HCT116 (cell line): ENCODE data around the gene TMEM38A. TPM values are rescaled to one million over a fixed set of nuclear protein-coding genes. Genes with fewer than 3 reads are reported as not detected.

Source experiments
- ATAC-seq: fragments of 200-7000 bp; cut with Tn5 transposase; 2 replicates; pipeline ENCODE4 v1.9.1; 2020; ENCODE audit warnings: mild to moderate bottlenecking, moderate library complexity
- BruUV-seq: library from RNA; stranded (reverse); fragments of 400-500 nt; replicated peaks from 2 replicates; lab custom pipeline; 2021; lab: Mats Ljungman, UMichigan
- CTCF ChIA-PET: fragments of 300-600 bp; sonication (Branson Sonifier 250); formaldehyde crosslinking; loops from one replicate; lab custom pipeline; 2021; ENCODE audit warnings: antibody characterized with exemption; lab: Charles Lee
- POLR2A ChIA-PET: fragments of 300-600, 350-600 bp; sonication (Branson Sonifier 250); formaldehyde crosslinking; loops from one replicate; lab custom pipeline; 2021; ENCODE audit warnings: antibody characterized with exemption; lab: Charles Lee
- RAD21 ChIA-PET, 2 experiments: fragments of 300-600 bp; sonication (Branson Sonifier 250); formaldehyde crosslinking; loops; one replicate each; lab custom pipeline; 2023; ENCODE audit warnings: low total read pairs in 2 of 2; ENCODE audit not compliant: uncharacterized antibody in 2 of 2, unreplicated experiment in 2 of 2, low non-redundant PET in 1 of 2; lab: Charles Lee
- DNase-seq: peaks from one replicate; pipeline ENCODE4 v3.0.0-alpha.2; 2010; ENCODE audit warnings: low read depth, low spot score
- H2AFZ ChIP-seq: fragments of 200-600 bp; shearing (Covaris generic), sonication (generic); 2 replicates; pipeline ENCODE4 v1.6.1; 2017; ENCODE audit warnings: low read depth, mixed run types, mixed read lengths, antibody characterized with exemption, low read length; ENCODE audit not compliant: poor library complexity, severe bottlenecking
- H3K27ac ChIP-seq: 2 replicates; pipeline ENCODE4 v1.5.1; 2012; ENCODE audit warnings: low read depth, low read length
- H3K27me3 ChIP-seq: fragments of 200-600 bp; sonication (generic); 2 replicates; pipeline ENCODE4 v1.6.1; 2016; ENCODE audit warnings: mixed run types, low read length, mixed read lengths; ENCODE audit not compliant: insufficient read depth
- H3K36me3 ChIP-seq, 2 experiments: fragments of 200-500 bp in 1 of 2; fragments of 200-600 bp in 1 of 2; sonication (Bioruptor generic) in 1 of 2; sonication (generic) in 1 of 2; 2 replicates each; pipeline versions ENCODE4 v1.5.1 to v1.6.1; 2014 to 2016; ENCODE audit warnings: low read length in 2 of 2, inconsistent platforms in 1 of 2, mixed read lengths in 1 of 2, mixed run types in 1 of 2; ENCODE audit not compliant: insufficient read depth in 2 of 2, control insufficient read depth in 1 of 2
- H3K4me1 ChIP-seq, 2 experiments: fragments of 200-600 bp in 1 of 2; sonication (generic) in 1 of 2; 2 replicates each; pipeline versions ENCODE4 v1.5.1 to v1.6.1; 2012 to 2017; ENCODE audit warnings: low read length in 2 of 2, inconsistent platforms in 1 of 2, mild to moderate bottlenecking in 1 of 2, mixed read lengths in 1 of 2, mixed run types in 1 of 2, moderate library complexity in 1 of 2; ENCODE audit not compliant: insufficient read depth in 2 of 2, control insufficient read depth in 1 of 2
- H3K4me2 ChIP-seq: fragments of 200-600 bp; sonication (generic); 2 replicates; pipeline ENCODE4 v1.6.1; 2017; ENCODE audit warnings: mixed run types, low read length, mixed read lengths
- H3K4me3 ChIP-seq, 2 experiments: fragments of 200-600 bp in 1 of 2; sonication (generic) in 1 of 2; replicated peaks in 1 of 2; 2 replicates each; pipeline ENCODE4 v1.5.1; 2011 to 2016; ENCODE audit warnings: low read length in 2 of 2, control low read depth in 1 of 2, low read depth in 1 of 2, mild to moderate bottlenecking in 1 of 2, mixed read lengths in 1 of 2, mixed run types in 1 of 2
- H3K79me2 ChIP-seq: fragments of 200-600 bp; sonication (generic); 2 replicates; pipeline ENCODE4 v1.6.1; 2017; ENCODE audit warnings: mild to moderate bottlenecking, mixed run types, low read length, moderate library complexity, mixed read lengths; ENCODE audit not compliant: insufficient read depth
- H3K9ac ChIP-seq: fragments of 200-600 bp; sonication (generic); 2 replicates; pipeline ENCODE4 v1.6.1; 2016; ENCODE audit warnings: low read length, mixed read lengths
- H3K9me2 ChIP-seq: fragments of 200-600 bp; sonication (generic), shearing (Covaris generic); 2 replicates; pipeline ENCODE4 v1.6.1; 2017; ENCODE audit warnings: mixed run types, mild to moderate bottlenecking, moderate library complexity; ENCODE audit not compliant: insufficient read depth
- H3K9me3 ChIP-seq, 2 experiments: fragments of 200-500 bp in 1 of 2; fragments of 200-600 bp in 1 of 2; sonication (Bioruptor generic) in 1 of 2; sonication (generic) in 1 of 2; 2 replicates each; pipeline ENCODE4 v1.6.1; 2014 to 2017; ENCODE audit warnings: low read length in 2 of 2, mixed read lengths in 2 of 2, inconsistent platforms in 1 of 2, low read depth in 1 of 2, mild to moderate bottlenecking in 1 of 2, mixed run types in 1 of 2, moderate library complexity in 1 of 2; ENCODE audit not compliant: control insufficient read depth in 1 of 2, insufficient read depth in 1 of 2
- H4K20me1 ChIP-seq: fragments of 200-600 bp; sonication (generic), shearing (Covaris generic); 2 replicates; pipeline ENCODE4 v1.6.1; 2017; ENCODE audit warnings: mixed run types, mild to moderate bottlenecking, moderate library complexity; ENCODE audit not compliant: insufficient read depth
- CBX3 ChIP-seq: IDR thresholded peaks from 2 replicates; pipeline ENCODE4 v1.6.1; 2012; ENCODE audit warnings: low read depth
- CEBPB ChIP-seq: IDR thresholded peaks from 2 replicates; pipeline ENCODE4 v1.6.1; 2012; ENCODE audit warnings: low read depth
- CTCF ChIP-seq, 3 experiments: fragments of 200-600 bp in 1 of 3; sonication (generic) in 1 of 3; IDR thresholded peaks in 2 of 3; conservative IDR thresholded peaks in 1 of 3; 2 replicates each; pipeline ENCODE4 v1.5.1; 2012 to 2017; ENCODE audit warnings: low read depth in 2 of 3, low read length in 2 of 3, antibody characterized with exemption in 1 of 3, borderline replicate concordance in 1 of 3, control low read depth in 1 of 3, mild to moderate bottlenecking in 1 of 3, mixed read lengths in 1 of 3, mixed run types in 1 of 3, moderate library complexity in 1 of 3; ENCODE audit not compliant: insufficient read depth in 1 of 3
- EGR1 ChIP-seq: IDR thresholded peaks from 2 replicates; pipeline ENCODE4 v1.6.1; 2012; ENCODE audit warnings: low read depth
- ELF1 ChIP-seq: IDR thresholded peaks from 2 replicates; pipeline ENCODE4 v1.6.1; 2012; ENCODE audit warnings: low read depth, borderline replicate concordance
- EZH2 ChIP-seq: fragments of 200-600 bp; sonication (generic); IDR thresholded peaks from 2 replicates; pipeline ENCODE4 v1.6.1; 2017; ENCODE audit warnings: antibody characterized with exemption, mixed run types
- POLR2A ChIP-seq: IDR thresholded peaks from 2 replicates; pipeline ENCODE4 v1.7.0; 2011; ENCODE audit warnings: borderline replicate concordance; ENCODE audit not compliant: insufficient read depth, insufficient read length; ENCODE audit errors: extremely low read depth
- POLR2AphosphoS5 ChIP-seq: IDR thresholded peaks from 2 replicates; pipeline ENCODE4 v1.6.1; 2011; ENCODE audit warnings: mild to moderate bottlenecking, low read depth, low read length, moderate library complexity
- RAD21 ChIP-seq: IDR thresholded peaks from 2 replicates; pipeline ENCODE4 v1.6.1; 2012; ENCODE audit warnings: low read depth, mild to moderate bottlenecking
- SIN3A ChIP-seq: IDR thresholded peaks from 2 replicates; pipeline ENCODE4 v1.6.1; 2012; ENCODE audit warnings: low read depth
- SP1 ChIP-seq: IDR thresholded peaks from 2 replicates; pipeline ENCODE4 v1.6.1; 2012; ENCODE audit warnings: low read depth
- YY1 ChIP-seq: IDR thresholded peaks from 2 replicates; pipeline ENCODE4 v1.6.1; 2011; ENCODE audit warnings: low read length, low read depth, moderate library complexity, mild to moderate bottlenecking; ENCODE audit not compliant: insufficient replicate concordance; ENCODE audit errors: extremely low read depth
- ZFX ChIP-seq: fragments of 450-650 bp; IDR thresholded peaks from 2 replicates; pipeline ENCODE4 v1.6.1; 2017
- ZNF274 ChIP-seq: fragments of 200-500 bp; sonication (Bioruptor generic); IDR thresholded peaks from 2 replicates; pipeline ENCODE4 v1.6.1; 2014; ENCODE audit warnings: mild to moderate bottlenecking, low read depth, low read length, inconsistent platforms
- intact Hi-C: fragments of 100-400 bp; cut with micrococcal nuclease; formaldehyde crosslinking; loops from 2 replicates; pipeline ENCODE4 v1.10.0; 2022
- total RNA-seq: library from RNA; stranded (reverse); gene quantifications from one replicate; pipeline ENCODE4 v1.2.1, GENCODE V29; 2021; ENCODE audit not compliant: unreplicated experiment
- TF ChIP-seq, protein P1 (sequence below): IDR thresholded peaks from 2 replicates; pipeline ENCODE4 v1.6.1; 2012; ENCODE audit warnings: low read depth
- TF ChIP-seq, protein P2 (sequence below): IDR thresholded peaks from 2 replicates; pipeline ENCODE4 v1.6.1; 2012

TMEM38A gene
- total RNA-seq, 1 experiment from 2014 or later = 9.0 TPM

- TF ChIP-seq, protein P1, sequence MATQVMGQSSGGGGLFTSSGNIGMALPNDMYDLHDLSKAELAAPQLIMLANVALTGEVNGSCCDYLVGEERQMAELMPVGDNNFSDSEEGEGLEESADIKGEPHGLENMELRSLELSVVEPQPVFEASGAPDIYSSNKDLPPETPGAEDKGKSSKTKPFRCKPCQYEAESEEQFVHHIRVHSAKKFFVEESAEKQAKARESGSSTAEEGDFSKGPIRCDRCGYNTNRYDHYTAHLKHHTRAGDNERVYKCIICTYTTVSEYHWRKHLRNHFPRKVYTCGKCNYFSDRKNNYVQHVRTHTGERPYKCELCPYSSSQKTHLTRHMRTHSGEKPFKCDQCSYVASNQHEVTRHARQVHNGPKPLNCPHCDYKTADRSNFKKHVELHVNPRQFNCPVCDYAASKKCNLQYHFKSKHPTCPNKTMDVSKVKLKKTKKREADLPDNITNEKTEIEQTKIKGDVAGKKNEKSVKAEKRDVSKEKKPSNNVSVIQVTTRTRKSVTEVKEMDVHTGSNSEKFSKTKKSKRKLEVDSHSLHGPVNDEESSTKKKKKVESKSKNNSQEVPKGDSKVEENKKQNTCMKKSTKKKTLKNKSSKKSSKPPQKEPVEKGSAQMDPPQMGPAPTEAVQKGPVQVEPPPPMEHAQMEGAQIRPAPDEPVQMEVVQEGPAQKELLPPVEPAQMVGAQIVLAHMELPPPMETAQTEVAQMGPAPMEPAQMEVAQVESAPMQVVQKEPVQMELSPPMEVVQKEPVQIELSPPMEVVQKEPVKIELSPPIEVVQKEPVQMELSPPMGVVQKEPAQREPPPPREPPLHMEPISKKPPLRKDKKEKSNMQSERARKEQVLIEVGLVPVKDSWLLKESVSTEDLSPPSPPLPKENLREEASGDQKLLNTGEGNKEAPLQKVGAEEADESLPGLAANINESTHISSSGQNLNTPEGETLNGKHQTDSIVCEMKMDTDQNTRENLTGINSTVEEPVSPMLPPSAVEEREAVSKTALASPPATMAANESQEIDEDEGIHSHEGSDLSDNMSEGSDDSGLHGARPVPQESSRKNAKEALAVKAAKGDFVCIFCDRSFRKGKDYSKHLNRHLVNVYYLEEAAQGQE = no peak
- TF ChIP-seq EZH2 (no peak), POLR2A (no peak), POLR2AphosphoS5 (no peak), YY1 (no peak), SP1 (no peak)
Measured at GRCh38 chr19:16623576-16623975, 37.4 kb upstream of the TMEM38A start (continued).

DNA sequence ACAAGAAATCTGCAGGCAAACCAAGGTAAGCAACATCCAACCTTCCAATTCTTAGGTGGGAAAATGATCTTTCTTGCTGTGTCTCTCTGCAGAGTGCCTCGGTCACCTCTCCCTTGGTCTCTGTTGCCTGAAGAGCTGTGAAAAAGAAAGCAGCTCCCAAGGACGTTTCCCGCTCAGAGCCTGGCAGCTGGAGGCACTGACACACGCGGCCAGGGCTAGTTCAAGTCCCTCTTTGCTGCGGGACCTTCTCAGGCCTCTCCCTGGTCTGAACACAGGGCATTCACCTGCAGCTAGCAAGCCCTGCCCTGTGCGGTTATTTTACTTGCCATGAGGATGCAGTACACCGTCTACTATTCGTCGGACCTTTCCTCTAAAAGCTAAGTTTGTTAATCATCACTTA lies 36.7 kb upstream of the TMEM38A start:
- peaks cover 3 to 20% of the 10 kb centered on the region in 2 experiments; a peak in 2 of 4 replicates for H3K36me3 ChIP-seq
- DNase-seq (no peak), ATAC-seq (no peak)
- peaks cover 6 to 11% of the 10 kb centered on the region in 2 experiments for H3K4me1 ChIP-seq
- ChIA-PET POLR2A (no interaction called here), CTCF (no interaction called here), RAD21 (interaction anchor here in 1 of 2 experiments (0.6 kb wide), 1 partner anchor 40 kb away, joined by 5 read pairs; no protein-coding TSS in a partner anchor)
- no peak overlapping the region for H3K27ac ChIP-seq
- no peak overlapping the region for H3K4me3 ChIP-seq
- H3K79me2 ChIP-seq = peaks cover 86% of the 10 kb centered on the region
- no peak overlapping the region for H2AFZ ChIP-seq
- H3K4me2 ChIP-seq = no peak overlapping the region
- no peak overlapping the region for H3K9ac ChIP-seq
- no peaks in the 10 kb centered on the region for H3K9me2 ChIP-seq
- no peaks in the 10 kb centered on the region for H3K9me3 ChIP-seq
- intact Hi-C loops = no loop called here
- peaks cover 11% of the 10 kb centered on the region; the same call in 1 of the 2 replicates for H4K20me1 ChIP-seq
- no TSS peak for BruUV-seq
- H3K27me3 ChIP-seq = no peaks in the 10 kb centered on the region
- TF ChIP-seq POLR2AphosphoS5 (no peak), SIN3A (no peak), YY1 (no peak), POLR2A (no peak), CTCF (IDR thresholded peaks at IDR 0.05 in 2 of 3, conservative IDR thresholded peaks at IDR 0.05 in 1 of 3; ENCODE audit: borderline replicate concordance in 1 of 3, insufficient read depth in 1 of 3, low read depth in 2 of 3, low read length in 2 of 3) (no peak), ELF1 (no peak), ZNF274 (no peak), CBX3 (no peak), SP1 (no peak), EGR1 (no peak), CEBPB (no peak), EZH2 (no peak), RAD21 (no peak), ZFX (no peak)
- TF ChIP-seq, protein P2, sequence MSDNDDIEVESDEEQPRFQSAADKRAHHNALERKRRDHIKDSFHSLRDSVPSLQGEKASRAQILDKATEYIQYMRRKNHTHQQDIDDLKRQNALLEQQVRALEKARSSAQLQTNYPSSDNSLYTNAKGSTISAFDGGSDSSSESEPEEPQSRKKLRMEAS = no peak
- TF ChIP-seq, protein P1 = no peak
